ENCODE results near the gene ADIPOQ.
"Not testable (repeated sequence)": the region's sequence is repeated elsewhere in the genome, so short reads cannot be mapped to it uniquely, and the experiment has no call there.

ADIPOQ gene

DNA sequence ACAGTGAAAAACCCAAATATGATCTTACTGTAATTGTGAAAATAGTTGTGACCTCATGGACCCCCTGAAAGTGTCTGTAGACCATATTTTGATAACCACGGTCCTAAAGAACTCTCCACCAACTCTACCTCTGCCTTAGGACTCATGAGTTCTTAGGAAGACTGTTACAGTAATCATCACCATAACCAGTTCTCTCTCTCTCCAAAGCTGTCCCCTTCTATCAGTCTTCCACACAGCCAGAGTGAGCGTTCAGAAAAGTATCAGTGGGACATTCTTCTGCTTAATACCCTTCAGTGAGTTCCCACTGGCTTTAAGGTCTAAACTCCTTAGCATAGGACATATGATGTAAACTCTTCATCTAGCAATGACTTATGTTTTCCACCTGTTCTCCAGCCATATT, 60.2 kb downstream of the ADIPOQ start:
- no peaks in the 10 kb centered on the region for H3K36me3 ChIP-seq (replicated peaks; ENCODE audit: low read depth, low read length)
- no peaks in the 10 kb centered on the region for H3K9me3 ChIP-seq (ENCODE audit: insufficient read depth, low read length)
- H3K27ac ChIP-seq (ENCODE audit: low read length): no peak overlapping the region
- H3K9ac ChIP-seq (ENCODE audit: low read length): no peak overlapping the region
- no peaks in the 10 kb centered on the region for H4K20me1 ChIP-seq (ENCODE audit: insufficient read depth, low read length)
- TF ChIP-seq EZH2phosphoT487 (IDR thresholded peaks at IDR 0.05; ENCODE audit: low read depth): no peak
- TF ChIP-seq, protein P1, sequence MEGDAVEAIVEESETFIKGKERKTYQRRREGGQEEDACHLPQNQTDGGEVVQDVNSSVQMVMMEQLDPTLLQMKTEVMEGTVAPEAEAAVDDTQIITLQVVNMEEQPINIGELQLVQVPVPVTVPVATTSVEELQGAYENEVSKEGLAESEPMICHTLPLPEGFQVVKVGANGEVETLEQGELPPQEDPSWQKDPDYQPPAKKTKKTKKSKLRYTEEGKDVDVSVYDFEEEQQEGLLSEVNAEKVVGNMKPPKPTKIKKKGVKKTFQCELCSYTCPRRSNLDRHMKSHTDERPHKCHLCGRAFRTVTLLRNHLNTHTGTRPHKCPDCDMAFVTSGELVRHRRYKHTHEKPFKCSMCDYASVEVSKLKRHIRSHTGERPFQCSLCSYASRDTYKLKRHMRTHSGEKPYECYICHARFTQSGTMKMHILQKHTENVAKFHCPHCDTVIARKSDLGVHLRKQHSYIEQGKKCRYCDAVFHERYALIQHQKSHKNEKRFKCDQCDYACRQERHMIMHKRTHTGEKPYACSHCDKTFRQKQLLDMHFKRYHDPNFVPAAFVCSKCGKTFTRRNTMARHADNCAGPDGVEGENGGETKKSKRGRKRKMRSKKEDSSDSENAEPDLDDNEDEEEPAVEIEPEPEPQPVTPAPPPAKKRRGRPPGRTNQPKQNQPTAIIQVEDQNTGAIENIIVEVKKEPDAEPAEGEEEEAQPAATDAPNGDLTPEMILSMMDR (IDR thresholded peaks at IDR 0.05; ENCODE audit: low read depth, low read length): no peak
- H3K79me2 ChIP-seq (ENCODE audit: low read length): no peaks in the 10 kb centered on the region
- H3K27me3 ChIP-seq (ENCODE audit: low read depth, low read length): no peaks in the 10 kb centered on the region
- no peak overlapping the region for H2AFZ ChIP-seq (ENCODE audit: low read depth, low read length)
- no peaks in the 10 kb centered on the region for H3K4me1 ChIP-seq (ENCODE audit: low read length)
- H3K4me2 ChIP-seq (ENCODE audit: low read length): no peak overlapping the region
- no peak overlapping the region for H3K4me3 ChIP-seq (ENCODE audit: low read length)

DNA sequence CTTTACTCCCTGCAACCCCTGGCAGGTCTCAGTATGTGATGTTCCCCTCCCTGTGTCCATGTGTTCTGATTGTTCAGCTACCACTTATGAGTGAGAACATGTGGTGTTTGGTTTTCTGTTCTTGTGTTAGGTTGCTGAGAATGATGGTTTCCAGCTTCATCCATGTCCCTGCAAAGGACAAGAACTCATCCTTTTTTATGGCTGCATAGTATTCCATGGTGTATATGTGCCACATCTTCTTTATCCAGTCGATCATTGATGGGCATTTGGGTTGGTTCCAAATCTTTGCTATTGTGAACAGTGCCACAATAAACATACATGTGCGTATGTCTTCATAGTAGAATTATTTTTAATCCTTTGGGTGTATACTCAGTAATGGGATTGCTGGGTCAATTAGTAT, 61.2 kb downstream of the ADIPOQ start:
- not testable (repeated sequence) for H3K79me2 ChIP-seq (ENCODE audit: low read length)

DNA sequence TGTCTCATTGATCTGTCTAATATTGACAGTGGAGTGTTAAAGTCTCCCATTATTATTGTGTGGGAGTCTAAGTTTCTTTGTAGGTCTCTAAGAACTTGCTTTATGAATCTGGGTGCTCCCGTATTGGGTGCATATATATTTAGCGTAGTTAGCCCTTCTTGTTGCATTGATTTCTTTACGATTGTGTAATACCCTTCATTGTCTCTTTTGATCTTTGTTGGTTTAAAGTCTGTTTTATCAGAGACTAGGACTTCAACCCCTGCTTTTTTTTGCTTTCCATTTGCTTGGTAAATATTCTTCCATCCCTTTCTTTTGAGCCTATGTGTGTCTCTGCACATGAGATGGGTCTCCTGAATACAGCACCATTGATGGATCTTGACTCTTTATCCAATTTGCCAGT, 64.6 kb downstream of the ADIPOQ start:
- not testable (repeated sequence) for H4K20me1 ChIP-seq (ENCODE audit: insufficient read depth, low read length); H3K4me1 ChIP-seq (ENCODE audit: low read length); H2AFZ ChIP-seq (ENCODE audit: low read depth, low read length); H3K4me2 ChIP-seq (ENCODE audit: low read length); H3K27me3 ChIP-seq (ENCODE audit: low read depth, low read length); H3K9ac ChIP-seq (ENCODE audit: low read length); H3K9me3 ChIP-seq (ENCODE audit: insufficient read depth, low read length); H3K36me3 ChIP-seq (replicated peaks; ENCODE audit: low read depth, low read length); H3K27ac ChIP-seq (ENCODE audit: low read length); H3K4me3 ChIP-seq (ENCODE audit: low read length); H3K79me2 ChIP-seq (ENCODE audit: low read length)

More for the DNA sequence above, 61.2 kb downstream of the ADIPOQ start:
- not testable (repeated sequence) for H3K27me3 ChIP-seq (ENCODE audit: low read depth, low read length); H2AFZ ChIP-seq (ENCODE audit: low read depth, low read length); H3K4me1 ChIP-seq (ENCODE audit: low read length); H4K20me1 ChIP-seq (ENCODE audit: insufficient read depth, low read length); H3K4me2 ChIP-seq (ENCODE audit: low read length); H3K36me3 ChIP-seq (replicated peaks; ENCODE audit: low read depth, low read length); H3K4me3 ChIP-seq (ENCODE audit: low read length); H3K27ac ChIP-seq (ENCODE audit: low read length); H3K9ac ChIP-seq (ENCODE audit: low read length); H3K9me3 ChIP-seq (ENCODE audit: insufficient read depth, low read length)

All from OCI-LY3 (cell line).